Measurements from ENCODE around the gene AADACL2. TPM values are rescaled to one million over a fixed set of nuclear protein-coding genes. Genes with fewer than 3 reads are reported as not detected.

Gene AADACL2
- total and polyA plus RNA-seq, 2 experiments from 2014 or later = 0.10 TPM; not detected in 1

DNA sequence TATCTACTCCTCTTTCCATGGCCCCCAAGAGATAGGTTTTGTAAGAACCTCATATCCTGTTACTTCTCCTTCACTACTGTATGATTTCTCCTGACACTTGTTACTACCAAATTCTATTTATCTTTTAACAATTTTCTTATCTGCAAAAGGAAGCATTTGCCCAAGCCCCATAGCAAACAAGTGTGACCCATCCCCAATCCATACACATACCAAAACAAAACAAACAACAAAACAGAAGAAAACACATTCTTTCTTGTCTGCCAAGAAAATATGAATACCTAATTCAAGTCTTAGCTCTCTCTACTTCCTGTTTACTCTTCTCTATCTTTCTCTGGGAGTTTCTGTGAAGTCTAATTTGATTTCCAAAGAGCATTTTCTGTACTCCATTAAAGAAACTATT lies 41.2 kb downstream of the AADACL2 start:
- Histone ChIP-seq H3K4me3 (no peak overlapping the region), H3K9me2 (replicated peaks; ENCODE audit: insufficient read depth) (no peaks in the 10 kb centered on the region), H2AFZ (peak overlapping the region; percentile 11), H3K27me3 (no peaks in the 10 kb centered on the region), H3K4me2 (no peak overlapping the region), H3K27ac (no peak overlapping the region), H4K20me1 (ENCODE audit: insufficient read depth, poor library complexity, severe bottlenecking) (no peaks in the 10 kb centered on the region), H3K79me2 (no peaks in the 10 kb centered on the region), H3K9me3 (ENCODE audit: low read depth) (no peaks in the 10 kb centered on the region), H3K4me1 (ENCODE audit: insufficient read depth) (peaks cover 13% of the 10 kb centered on the region), H3K36me3 (replicated peaks; ENCODE audit: insufficient read depth, low read depth) (no peaks in the 10 kb centered on the region)
- DNase-seq (ENCODE audit: low spot score) = no peak
- TF ChIP-seq EZH2 (IDR thresholded peaks at IDR 0.05; ENCODE audit: borderline replicate concordance) = no peak
- TF ChIP-seq, protein P1, sequence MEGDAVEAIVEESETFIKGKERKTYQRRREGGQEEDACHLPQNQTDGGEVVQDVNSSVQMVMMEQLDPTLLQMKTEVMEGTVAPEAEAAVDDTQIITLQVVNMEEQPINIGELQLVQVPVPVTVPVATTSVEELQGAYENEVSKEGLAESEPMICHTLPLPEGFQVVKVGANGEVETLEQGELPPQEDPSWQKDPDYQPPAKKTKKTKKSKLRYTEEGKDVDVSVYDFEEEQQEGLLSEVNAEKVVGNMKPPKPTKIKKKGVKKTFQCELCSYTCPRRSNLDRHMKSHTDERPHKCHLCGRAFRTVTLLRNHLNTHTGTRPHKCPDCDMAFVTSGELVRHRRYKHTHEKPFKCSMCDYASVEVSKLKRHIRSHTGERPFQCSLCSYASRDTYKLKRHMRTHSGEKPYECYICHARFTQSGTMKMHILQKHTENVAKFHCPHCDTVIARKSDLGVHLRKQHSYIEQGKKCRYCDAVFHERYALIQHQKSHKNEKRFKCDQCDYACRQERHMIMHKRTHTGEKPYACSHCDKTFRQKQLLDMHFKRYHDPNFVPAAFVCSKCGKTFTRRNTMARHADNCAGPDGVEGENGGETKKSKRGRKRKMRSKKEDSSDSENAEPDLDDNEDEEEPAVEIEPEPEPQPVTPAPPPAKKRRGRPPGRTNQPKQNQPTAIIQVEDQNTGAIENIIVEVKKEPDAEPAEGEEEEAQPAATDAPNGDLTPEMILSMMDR (IDR thresholded peaks at IDR 0.05; ENCODE audit: poor library complexity) = no peak
- TF ChIP-seq EZH2phosphoT487 (IDR thresholded peaks at IDR 0.05; ENCODE audit: low read depth, severe bottlenecking, unreplicated experiment) = no peak

DNA sequence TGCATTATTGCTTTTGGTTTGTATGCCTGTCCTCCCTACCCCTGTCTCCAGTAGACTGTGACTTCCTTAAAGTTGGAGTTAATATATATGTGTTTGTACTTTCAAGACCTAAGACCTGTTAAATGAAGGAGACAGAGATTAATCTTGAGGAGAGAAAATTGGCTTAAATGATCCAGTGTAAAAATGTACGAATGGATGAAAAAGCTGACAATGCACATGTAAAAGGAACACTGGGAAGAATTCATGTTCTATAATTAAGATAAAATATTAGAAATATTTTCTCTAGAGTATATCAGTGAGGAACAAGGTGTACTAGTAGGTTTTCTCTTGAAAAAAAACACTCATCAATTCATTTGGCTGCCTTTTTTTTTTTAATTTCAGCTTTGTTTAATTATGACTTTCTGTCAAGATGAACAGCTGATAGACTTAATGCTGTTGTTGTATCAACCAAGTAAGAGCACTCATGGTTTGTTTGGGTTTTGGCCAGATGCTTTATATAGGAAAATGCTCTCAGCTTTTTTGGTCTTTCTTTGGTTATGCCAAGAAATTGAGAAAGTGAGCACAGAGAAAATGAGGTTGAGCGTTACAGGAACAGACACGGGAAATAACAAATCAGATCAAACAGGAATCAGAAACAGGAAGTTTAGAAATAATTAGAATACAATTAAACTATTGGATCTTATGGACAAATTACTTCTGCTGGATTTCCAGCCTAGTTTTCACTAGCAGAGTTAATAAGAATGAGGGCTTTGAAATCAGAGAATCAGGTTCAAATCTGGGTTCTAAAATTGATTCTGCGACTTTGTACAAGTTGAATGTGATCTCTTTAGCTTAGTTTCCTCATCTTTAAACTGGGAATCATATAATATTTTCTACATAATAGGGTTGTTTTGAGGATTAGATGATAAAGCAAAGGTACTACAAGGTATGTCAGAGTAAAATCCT lies 41.9 kb downstream of the AADACL2 start:
- Histone ChIP-seq H3K9me2 (replicated peaks; ENCODE audit: insufficient read depth) (no peaks in the 10 kb centered on the region), H4K20me1 (ENCODE audit: insufficient read depth, poor library complexity, severe bottlenecking) (no peaks in the 10 kb centered on the region), H3K4me1 (ENCODE audit: insufficient read depth) (peaks cover 10% of the 10 kb centered on the region), H3K79me2 (no peaks in the 10 kb centered on the region), H3K36me3 (replicated peaks; ENCODE audit: insufficient read depth, low read depth) (no peaks in the 10 kb centered on the region), H2AFZ (peak overlapping the region; percentile 11), H3K27ac (no peak overlapping the region), H3K27me3 (no peaks in the 10 kb centered on the region), H3K9me3 (ENCODE audit: low read depth) (no peaks in the 10 kb centered on the region), H3K4me2 (no peak overlapping the region), H3K4me3 (no peak overlapping the region)
- WGBS (ENCODE audit: low lambda C conversion rate, missing lambda C conversion rate) = 81% methylated on average over 4 of the region's 4 CpGs
- TF ChIP-seq EZH2 (IDR thresholded peaks at IDR 0.05; ENCODE audit: borderline replicate concordance) = no peak
- no peak for TF ChIP-seq EZH2phosphoT487 (IDR thresholded peaks at IDR 0.05; ENCODE audit: low read depth, severe bottlenecking, unreplicated experiment)
- TF ChIP-seq, protein P1 (IDR thresholded peaks at IDR 0.05; ENCODE audit: poor library complexity) = no peak
- no peak for DNase-seq (ENCODE audit: low spot score)

DNA sequence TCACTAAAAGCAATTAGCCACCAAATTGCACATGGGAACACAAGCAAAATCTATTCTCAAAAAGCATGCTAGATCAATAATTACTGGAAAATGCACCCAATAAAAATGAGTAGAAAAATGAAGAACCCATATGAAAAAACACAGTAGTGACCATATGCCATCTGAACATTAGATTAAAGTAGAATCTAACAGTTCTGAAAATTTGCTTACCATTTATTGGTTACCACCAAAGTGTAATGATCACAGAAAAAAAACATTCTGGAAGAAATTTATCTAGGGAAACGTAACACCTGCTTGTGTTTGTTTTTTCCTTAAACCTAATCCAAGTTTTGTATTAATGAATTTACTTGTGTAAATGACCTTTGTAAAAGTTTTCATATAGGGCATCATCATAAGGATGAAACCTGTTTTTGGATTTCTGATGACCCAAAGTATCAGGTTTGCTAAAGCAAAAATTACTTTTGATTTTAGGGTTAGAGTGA lies 42.6 kb downstream of the AADACL2 start:
- 80% methylated on average over 1 of the region's 1 CpG for WGBS (ENCODE audit: low lambda C conversion rate, missing lambda C conversion rate)
- Histone ChIP-seq H3K9me2 (replicated peaks; ENCODE audit: insufficient read depth) (no peaks in the 10 kb centered on the region), H4K20me1 (ENCODE audit: insufficient read depth, poor library complexity, severe bottlenecking) (no peaks in the 10 kb centered on the region), H3K4me2 (no peak overlapping the region), H3K4me3 (no peak overlapping the region), H3K27ac (no peak overlapping the region), H3K9me3 (ENCODE audit: low read depth) (no peaks in the 10 kb centered on the region), H3K36me3 (replicated peaks; ENCODE audit: insufficient read depth, low read depth) (no peaks in the 10 kb centered on the region), H3K4me1 (ENCODE audit: insufficient read depth) (peaks cover 2% of the 10 kb centered on the region), H2AFZ (no peak overlapping the region), H3K27me3 (no peaks in the 10 kb centered on the region), H3K79me2 (no peaks in the 10 kb centered on the region)
- TF ChIP-seq, protein P1 (IDR thresholded peaks at IDR 0.05; ENCODE audit: poor library complexity) = no peak
- TF ChIP-seq EZH2 (IDR thresholded peaks at IDR 0.05; ENCODE audit: borderline replicate concordance) (no peak), EZH2phosphoT487 (IDR thresholded peaks at IDR 0.05; ENCODE audit: low read depth, severe bottlenecking, unreplicated experiment) (no peak)
- DNase-seq (ENCODE audit: low spot score) = no peak

Measured in hepatocyte (in vitro differentiated cells).